ENCODE data around the gene PCDHGB2. TPM values are rescaled to one million over a fixed set of nuclear protein-coding genes. Genes with fewer than 3 reads are reported as not detected.
A peak's percentile ranks its signal among the peaks of the same experiment; 100 is the strongest.
"Not testable (repeated sequence)": the region's sequence is repeated elsewhere in the genome, so short reads cannot be mapped to it uniquely, and the experiment has no call there.

The PCDHGB2 gene
- total and polyA plus RNA-seq, 2 experiments from 2014 or later = 1.2 to 5.8 TPM

DNA sequence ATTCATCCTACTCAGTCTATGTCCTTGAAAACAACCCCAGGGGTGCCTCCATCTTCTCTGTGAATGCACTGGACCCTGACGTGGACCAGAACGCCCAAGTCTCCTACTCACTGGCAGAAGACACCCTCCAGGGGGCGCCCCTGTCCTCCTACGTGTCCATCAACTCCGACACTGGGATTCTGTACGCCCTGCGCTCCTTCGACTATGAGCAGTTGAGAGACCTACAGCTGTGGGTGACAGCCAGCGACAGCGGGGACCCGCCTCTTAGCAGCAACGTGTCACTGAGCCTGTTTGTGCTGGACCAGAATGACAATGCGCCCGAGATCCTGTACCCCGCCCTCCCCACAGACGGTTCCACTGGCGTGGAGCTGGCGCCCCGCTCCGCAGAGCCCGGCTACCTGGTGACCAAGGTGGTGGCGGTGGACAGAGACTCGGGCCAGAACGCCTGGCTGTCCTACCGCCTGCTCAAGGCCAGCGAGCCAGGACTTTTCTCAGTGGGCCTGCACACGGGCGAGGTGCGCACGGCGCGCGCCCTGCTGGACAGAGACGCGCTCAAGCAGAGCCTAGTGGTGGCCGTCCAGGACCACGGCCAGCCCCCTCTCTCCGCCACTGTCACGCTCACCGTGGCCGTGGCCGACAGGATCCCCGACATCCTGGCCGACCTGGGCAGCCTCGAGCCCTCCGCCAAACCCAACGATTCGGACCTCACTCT lies 15.8 kb downstream of the PCDHGB2 start:
- peak; percentile 34 for DNase-seq (ENCODE audit: low spot score)
- not testable (repeated sequence) for H2AFZ ChIP-seq; H3K27ac Mint-ChIP-seq; H3K36me3 ChIP-seq (ENCODE audit: insufficient read depth); H3K9me2 ChIP-seq (ENCODE audit: insufficient read depth); H3K27me3 ChIP-seq (ENCODE audit: insufficient read depth); H3K27me3 Mint-ChIP-seq (ENCODE audit: insufficient read depth, low read depth, poor library complexity); H3K4me3 ChIP-seq; H3K4me1 ChIP-seq (ENCODE audit: insufficient read depth); H4K20me1 ChIP-seq (replicated peaks; ENCODE audit: insufficient read depth); H3F3A ChIP-seq (replicated peaks; ENCODE audit: low read depth); H3K4me3 Mint-ChIP-seq; H3K4me1 Mint-ChIP-seq; H3K79me2 ChIP-seq (replicated peaks; ENCODE audit: insufficient read depth); ATAC-seq; H3K4me2 ChIP-seq; H3K27ac ChIP-seq (ENCODE audit: low read depth)
- Mint-ChIP-seq H3K9me3 (peaks cover 64% of the 10 kb centered on the region), H3K36me3 (ENCODE audit: low read depth) (peaks cover 60% of the 10 kb centered on the region)
- TF ChIP-seq, protein P1, sequence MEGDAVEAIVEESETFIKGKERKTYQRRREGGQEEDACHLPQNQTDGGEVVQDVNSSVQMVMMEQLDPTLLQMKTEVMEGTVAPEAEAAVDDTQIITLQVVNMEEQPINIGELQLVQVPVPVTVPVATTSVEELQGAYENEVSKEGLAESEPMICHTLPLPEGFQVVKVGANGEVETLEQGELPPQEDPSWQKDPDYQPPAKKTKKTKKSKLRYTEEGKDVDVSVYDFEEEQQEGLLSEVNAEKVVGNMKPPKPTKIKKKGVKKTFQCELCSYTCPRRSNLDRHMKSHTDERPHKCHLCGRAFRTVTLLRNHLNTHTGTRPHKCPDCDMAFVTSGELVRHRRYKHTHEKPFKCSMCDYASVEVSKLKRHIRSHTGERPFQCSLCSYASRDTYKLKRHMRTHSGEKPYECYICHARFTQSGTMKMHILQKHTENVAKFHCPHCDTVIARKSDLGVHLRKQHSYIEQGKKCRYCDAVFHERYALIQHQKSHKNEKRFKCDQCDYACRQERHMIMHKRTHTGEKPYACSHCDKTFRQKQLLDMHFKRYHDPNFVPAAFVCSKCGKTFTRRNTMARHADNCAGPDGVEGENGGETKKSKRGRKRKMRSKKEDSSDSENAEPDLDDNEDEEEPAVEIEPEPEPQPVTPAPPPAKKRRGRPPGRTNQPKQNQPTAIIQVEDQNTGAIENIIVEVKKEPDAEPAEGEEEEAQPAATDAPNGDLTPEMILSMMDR (conservative IDR thresholded peaks at IDR 0.05; ENCODE audit: low read depth in 2 of 2) = peak; percentile 50 to 51

DNA sequence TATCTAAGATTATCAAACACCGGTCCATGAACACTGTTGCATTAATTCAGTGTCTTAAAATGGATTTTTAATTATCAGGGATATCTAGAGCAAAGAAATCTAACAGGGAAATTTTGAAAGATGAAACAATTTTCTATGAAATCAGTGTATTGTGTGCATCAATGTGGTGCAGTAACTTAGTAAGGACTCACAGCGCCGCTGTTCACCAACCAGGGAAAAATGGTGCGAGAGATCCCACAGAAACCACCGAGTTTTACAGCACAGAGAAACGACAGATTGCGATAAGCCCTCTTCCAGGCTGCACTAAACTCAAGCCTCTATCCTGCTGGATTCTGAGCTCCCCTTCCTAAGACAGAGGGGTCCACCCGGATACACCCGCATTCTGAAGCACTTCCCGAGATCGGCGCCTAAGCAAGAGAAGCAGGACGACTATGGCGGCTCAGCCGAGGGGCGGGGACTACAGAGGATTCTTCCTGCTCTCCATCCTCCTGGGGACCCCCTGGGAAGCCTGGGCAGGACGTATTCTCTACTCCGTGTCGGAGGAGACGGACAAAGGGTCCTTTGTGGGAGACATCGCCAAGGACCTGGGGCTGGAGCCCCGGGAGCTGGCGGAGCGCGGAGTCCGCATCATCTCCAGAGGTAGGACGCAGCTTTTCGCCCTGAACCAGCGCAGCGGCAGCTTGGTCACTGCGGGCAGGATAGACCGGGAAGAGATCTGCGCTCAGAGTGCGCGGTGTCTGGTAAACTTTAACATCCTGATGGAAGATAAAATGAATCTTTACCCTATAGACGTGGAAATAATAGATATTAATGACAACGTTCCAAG lies 22.9 kb downstream of the PCDHGB2 start, which contains the start of gene PCDHGA7:
PCDHGA7 (plus strand) TSS at position 274 of the 826 bp plus-strand sequence; CDS start at position 432, 158 bp downstream.
- Mint-ChIP-seq H3K27ac (peak within 1 kb of the TSS; percentile 90), H3K27me3 (ENCODE audit: insufficient read depth, low read depth, poor library complexity) (peaks cover 10% of the 10 kb centered on the region), H3K9me3 (peaks cover 58% of the 10 kb centered on the region), H3K36me3 (ENCODE audit: low read depth) (peaks cover 44% of the 10 kb centered on the region), H3K4me1 (no peaks in the 10 kb centered on the region), H3K4me3 (peak within 1 kb of the TSS; percentile 85)
- no peak within 1 kb of the TSS for H3K27ac ChIP-seq (ENCODE audit: low read depth)
- no peaks in the 10 kb centered on the region for H3K79me2 ChIP-seq (replicated peaks; ENCODE audit: insufficient read depth)
- no peaks in the 10 kb centered on the region for H3K27me3 ChIP-seq (ENCODE audit: insufficient read depth)
- peak; percentile 73 for ATAC-seq
- H3K4me2 ChIP-seq = no peak within 1 kb of the TSS
- no peaks in the 10 kb centered on the region for H3K36me3 ChIP-seq (ENCODE audit: insufficient read depth)
- no peak for DNase-seq (ENCODE audit: low spot score)
- no peaks in the 10 kb centered on the region for H3K4me1 ChIP-seq (ENCODE audit: insufficient read depth)
- no peaks in the 10 kb centered on the region for H3F3A ChIP-seq (replicated peaks; ENCODE audit: low read depth)
- TF ChIP-seq, protein P2, sequence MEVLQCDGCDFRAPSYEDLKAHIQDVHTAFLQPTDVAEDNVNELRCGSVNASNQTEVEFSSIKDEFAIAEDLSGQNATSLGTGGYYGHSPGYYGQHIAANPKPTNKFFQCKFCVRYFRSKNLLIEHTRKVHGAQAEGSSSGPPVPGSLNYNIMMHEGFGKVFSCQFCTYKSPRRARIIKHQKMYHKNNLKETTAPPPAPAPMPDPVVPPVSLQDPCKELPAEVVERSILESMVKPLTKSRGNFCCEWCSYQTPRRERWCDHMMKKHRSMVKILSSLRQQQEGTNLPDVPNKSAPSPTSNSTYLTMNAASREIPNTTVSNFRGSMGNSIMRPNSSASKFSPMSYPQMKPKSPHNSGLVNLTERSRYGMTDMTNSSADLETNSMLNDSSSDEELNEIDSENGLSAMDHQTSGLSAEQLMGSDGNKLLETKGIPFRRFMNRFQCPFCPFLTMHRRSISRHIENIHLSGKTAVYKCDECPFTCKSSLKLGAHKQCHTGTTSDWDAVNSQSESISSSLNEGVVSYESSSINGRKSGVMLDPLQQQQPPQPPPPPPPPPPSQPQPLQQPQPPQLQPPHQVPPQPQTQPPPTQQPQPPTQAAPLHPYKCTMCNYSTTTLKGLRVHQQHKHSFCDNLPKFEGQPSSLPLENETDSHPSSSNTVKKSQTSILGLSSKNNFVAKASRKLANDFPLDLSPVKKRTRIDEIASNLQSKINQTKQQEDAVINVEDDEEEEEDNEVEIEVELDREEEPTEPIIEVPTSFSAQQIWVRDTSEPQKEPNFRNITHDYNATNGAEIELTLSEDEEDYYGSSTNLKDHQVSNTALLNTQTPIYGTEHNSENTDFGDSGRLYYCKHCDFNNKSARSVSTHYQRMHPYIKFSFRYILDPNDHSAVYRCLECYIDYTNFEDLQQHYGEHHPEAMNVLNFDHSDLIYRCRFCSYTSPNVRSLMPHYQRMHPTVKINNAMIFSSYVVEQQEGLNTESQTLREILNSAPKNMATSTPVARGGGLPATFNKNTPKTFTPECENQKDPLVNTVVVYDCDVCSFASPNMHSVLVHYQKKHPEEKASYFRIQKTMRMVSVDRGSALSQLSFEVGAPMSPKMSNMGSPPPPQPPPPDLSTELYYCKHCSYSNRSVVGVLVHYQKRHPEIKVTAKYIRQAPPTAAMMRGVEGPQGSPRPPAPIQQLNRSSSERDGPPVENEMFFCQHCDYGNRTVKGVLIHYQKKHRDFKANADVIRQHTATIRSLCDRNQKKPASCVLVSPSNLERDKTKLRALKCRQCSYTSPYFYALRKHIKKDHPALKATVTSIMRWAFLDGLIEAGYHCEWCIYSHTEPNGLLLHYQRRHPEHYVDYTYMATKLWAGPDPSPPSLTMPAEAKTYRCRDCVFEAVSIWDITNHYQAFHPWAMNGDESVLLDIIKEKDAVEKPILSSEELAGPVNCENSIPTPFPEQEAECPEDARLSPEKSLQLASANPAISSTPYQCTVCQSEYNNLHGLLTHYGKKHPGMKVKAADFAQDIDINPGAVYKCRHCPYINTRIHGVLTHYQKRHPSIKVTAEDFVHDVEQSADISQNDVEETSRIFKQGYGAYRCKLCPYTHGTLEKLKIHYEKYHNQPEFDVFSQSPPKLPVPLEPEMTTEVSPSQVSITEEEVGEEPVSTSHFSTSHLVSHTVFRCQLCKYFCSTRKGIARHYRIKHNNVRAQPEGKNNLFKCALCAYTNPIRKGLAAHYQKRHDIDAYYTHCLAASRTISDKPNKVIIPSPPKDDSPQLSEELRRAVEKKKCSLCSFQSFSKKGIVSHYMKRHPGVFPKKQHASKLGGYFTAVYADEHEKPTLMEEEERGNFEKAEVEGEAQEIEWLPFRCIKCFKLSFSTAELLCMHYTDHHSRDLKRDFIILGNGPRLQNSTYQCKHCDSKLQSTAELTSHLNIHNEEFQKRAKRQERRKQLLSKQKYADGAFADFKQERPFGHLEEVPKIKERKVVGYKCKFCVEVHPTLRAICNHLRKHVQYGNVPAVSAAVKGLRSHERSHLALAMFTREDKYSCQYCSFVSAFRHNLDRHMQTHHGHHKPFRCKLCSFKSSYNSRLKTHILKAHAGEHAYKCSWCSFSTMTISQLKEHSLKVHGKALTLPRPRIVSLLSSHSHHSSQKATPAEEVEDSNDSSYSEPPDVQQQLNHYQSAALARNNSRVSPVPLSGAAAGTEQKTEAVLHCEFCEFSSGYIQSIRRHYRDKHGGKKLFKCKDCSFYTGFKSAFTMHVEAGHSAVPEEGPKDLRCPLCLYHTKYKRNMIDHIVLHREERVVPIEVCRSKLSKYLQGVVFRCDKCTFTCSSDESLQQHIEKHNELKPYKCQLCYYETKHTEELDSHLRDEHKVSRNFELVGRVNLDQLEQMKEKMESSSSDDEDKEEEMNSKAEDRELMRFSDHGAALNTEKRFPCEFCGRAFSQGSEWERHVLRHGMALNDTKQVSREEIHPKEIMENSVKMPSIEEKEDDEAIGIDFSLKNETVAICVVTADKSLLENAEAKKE (CRISPR knock-in tag; IDR thresholded peaks at IDR 0.05) = no peak
- TF ChIP-seq POLR2AphosphoS5 (IDR thresholded peaks at IDR 0.05; ENCODE audit: low read depth) (no peak), STAT1 (IDR thresholded peaks at IDR 0.05; ENCODE audit: unreplicated experiment) (no peak), EZH2phosphoT487 (IDR thresholded peaks at IDR 0.05; ENCODE audit: unreplicated experiment) (no peak), ZNF331 (CRISPR knock-in tag; IDR thresholded peaks at IDR 0.05; ENCODE audit: low read depth) (no peak), CREB1 (CRISPR knock-in tag; IDR thresholded peaks at IDR 0.05; ENCODE audit: low read depth) (no peak), EZH2 (IDR thresholded peaks at IDR 0.05; ENCODE audit: low read depth, unreplicated experiment) (no peak)
- TF ChIP-seq, protein P1 (conservative IDR thresholded peaks at IDR 0.05; ENCODE audit: low read depth in 2 of 2) = no peak
- H4K20me1 ChIP-seq (replicated peaks; ENCODE audit: insufficient read depth) = no peaks in the 10 kb centered on the region
- no peaks in the 10 kb centered on the region for H3K9me2 ChIP-seq (ENCODE audit: insufficient read depth)
- no peak within 1 kb of the TSS for H2AFZ ChIP-seq
- no peak within 1 kb of the TSS for H3K4me3 ChIP-seq

All from GM23338 (cell line).